ENCODE data around the gene MYH6. TPM values are rescaled to one million over a fixed set of nuclear protein-coding genes. Genes with fewer than 3 reads are reported as not detected.

MYH6 gene
- total and polyA plus RNA-seq, 2 donors (not counting 1 experiment from before 2014, with no cell fraction given), result not detected

- intact Hi-C loops (cut with micrococcal nuclease), result no loop called here
- Histone ChIP-seq H3K27ac (ENCODE audit: low read length in 2 of 2) (no peak overlapping the region), H4K20me1 (ENCODE audit: control insufficient read depth, insufficient read depth, low read length, poor library complexity, severe bottlenecking) (no peaks in the 10 kb centered on the region), H3K4me3 (ENCODE audit: control extremely low read depth in 1 of 5, extremely low read depth in 1 of 5, insufficient read depth in 1 of 5, low read depth in 2 of 5, low read length in 4 of 5) (no peak overlapping the region), H3K9ac (ENCODE audit: low read length) (no peak overlapping the region), H3K27me3 (replicated peaks in 1 of 4; ENCODE audit: control extremely low read depth in 1 of 4, control insufficient read depth in 3 of 4, insufficient read depth in 4 of 4, low read length in 3 of 4) (peaks cover 0 to 4% (median 1%) of the 10 kb centered on the region in 4 experiments), H3K36me3 (replicated peaks in 1 of 2; ENCODE audit: control extremely low read depth in 1 of 2, control insufficient read depth in 1 of 2, extremely low read depth in 1 of 2, insufficient read depth in 2 of 2, low read length in 1 of 2) (no peaks in the 10 kb centered on the region), H3K4me2 (replicated peaks; ENCODE audit: low read depth, low read length, poor library complexity, severe bottlenecking) (no peak overlapping the region), H3K79me2 (ENCODE audit: control insufficient read depth, insufficient read depth, low read length) (no peaks in the 10 kb centered on the region), H3K4me1 (ENCODE audit: control insufficient read depth in 2 of 2, insufficient read depth in 2 of 2, low read length in 2 of 2) (no peaks in the 10 kb centered on the region), H3K9me3 (ENCODE audit: control extremely low read depth in 1 of 3, control insufficient read depth in 2 of 3, insufficient read depth in 1 of 3, low read length in 2 of 3) (no peaks in the 10 kb centered on the region), H2AFZ (ENCODE audit: insufficient read depth, low read depth, low read length, poor library complexity, severe bottlenecking) (no peak overlapping the region)
- TF ChIP-seq CTCF (IDR thresholded peaks at IDR 0.05), result no peak
- TF ChIP-seq EZH2 (IDR thresholded peaks at IDR 0.05; ENCODE audit: borderline replicate concordance, insufficient read depth, low read depth, low read length, poor library complexity, severe bottlenecking), result no peak
- 85% methylated on average over 9 of the region's 9 CpGs for WGBS (ENCODE audit: insufficient coverage)
- Mint-ChIP-seq H3K27me3 (peaks cover 33% of the 10 kb centered on the region), H3K27ac (no peak overlapping the region), H3K4me1 (no peaks in the 10 kb centered on the region), H3K4me3 (no peak overlapping the region), H3K9me3 (ENCODE audit: insufficient read depth) (no peaks in the 10 kb centered on the region)
- DNase-seq, result no peak
- ChIA-PET POLR2A (no interaction called here), CTCF (no interaction called here)
- no peak for ATAC-seq (ENCODE audit: low read depth)
These were observed 34.8 kb upstream of the MYH6 start for GRCh38 chr14:23442721-23443356.

DNA sequence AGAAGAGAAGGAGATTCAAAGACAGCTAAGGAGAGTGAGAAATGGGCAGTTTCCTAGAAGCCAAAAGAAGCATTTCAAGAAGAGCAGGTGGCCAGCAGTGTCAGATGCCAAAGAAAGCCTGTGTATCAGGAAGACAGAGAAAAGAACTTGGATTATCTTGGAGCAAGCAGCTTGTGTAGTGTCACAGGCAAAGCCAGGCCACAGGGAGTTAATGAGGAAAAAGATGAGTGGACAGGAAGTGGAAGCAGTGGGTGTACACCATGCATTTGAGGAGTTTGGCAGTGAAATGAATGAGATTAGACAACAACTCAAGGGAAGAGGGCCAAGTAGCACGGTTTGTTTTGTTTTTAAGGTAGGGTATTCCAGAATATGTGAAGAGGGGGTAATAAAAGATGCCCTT lies 33.0 kb upstream of the MYH6 start:
- WGBS (ENCODE audit: insufficient coverage), result 67% methylated on average over 1 of the region's 1 CpG
- CTCF ChIA-PET, result interaction anchor here (1.2 kb wide), 1 partner anchor 121 kb away, joined by 3 read pairs; no protein-coding TSS in a partner anchor
- TF ChIP-seq CTCF (IDR thresholded peaks at IDR 0.05) (no peak), EZH2 (IDR thresholded peaks at IDR 0.05; ENCODE audit: borderline replicate concordance, insufficient read depth, low read depth, low read length, poor library complexity, severe bottlenecking) (no peak)
- no peaks in the 10 kb centered on the region for H3K4me1 ChIP-seq (ENCODE audit: control insufficient read depth in 2 of 2, insufficient read depth in 2 of 2, low read length in 2 of 2)
- H2AFZ ChIP-seq (ENCODE audit: insufficient read depth, low read depth, low read length, poor library complexity, severe bottlenecking), result no peak overlapping the region
- no peak overlapping the region for H3K27ac ChIP-seq (ENCODE audit: low read length in 2 of 2)
- no peaks in the 10 kb centered on the region for H4K20me1 ChIP-seq (ENCODE audit: control insufficient read depth, insufficient read depth, low read length, poor library complexity, severe bottlenecking)
- peaks cover 0 to 4% (median 1%) of the 10 kb centered on the region in 4 experiments for H3K27me3 ChIP-seq (replicated peaks in 1 of 4; ENCODE audit: control extremely low read depth in 1 of 4, control insufficient read depth in 3 of 4, insufficient read depth in 4 of 4, low read length in 3 of 4)
- H3K79me2 ChIP-seq (ENCODE audit: control insufficient read depth, insufficient read depth, low read length), result no peaks in the 10 kb centered on the region
- no peak overlapping the region for H3K4me2 ChIP-seq (replicated peaks; ENCODE audit: low read depth, low read length, poor library complexity, severe bottlenecking)
- POLR2A ChIA-PET, result no interaction called here
- no peaks in the 10 kb centered on the region for H3K36me3 ChIP-seq (replicated peaks in 1 of 2; ENCODE audit: control extremely low read depth in 1 of 2, control insufficient read depth in 1 of 2, extremely low read depth in 1 of 2, insufficient read depth in 2 of 2, low read length in 1 of 2)
- no peaks in the 10 kb centered on the region for H3K9me3 Mint-ChIP-seq (ENCODE audit: insufficient read depth)
- H3K27ac Mint-ChIP-seq, result no peak overlapping the region
- H3K9me3 ChIP-seq (ENCODE audit: control extremely low read depth in 1 of 3, control insufficient read depth in 2 of 3, insufficient read depth in 1 of 3, low read length in 2 of 3), result no peaks in the 10 kb centered on the region
- DNase-seq (no peak), ATAC-seq (ENCODE audit: low read depth) (no peak)
- intact Hi-C loops (cut with micrococcal nuclease), result no loop called here
- H3K4me1 Mint-ChIP-seq, result no peaks in the 10 kb centered on the region
- no peak overlapping the region for H3K4me3 Mint-ChIP-seq
- no peak overlapping the region for H3K4me3 ChIP-seq (ENCODE audit: control extremely low read depth in 1 of 5, extremely low read depth in 1 of 5, insufficient read depth in 1 of 5, low read depth in 2 of 5, low read length in 4 of 5)
- H3K9ac ChIP-seq (ENCODE audit: low read length), result no peak overlapping the region
- H3K27me3 Mint-ChIP-seq, result peaks cover 36% of the 10 kb centered on the region
